Brain pericyte (primary cell): ENCODE data around the gene PCED1B.
"Not testable (repeated sequence)": the region's sequence is repeated elsewhere in the genome, so short reads cannot be mapped to it uniquely, and the experiment has no call there.

ENCODE experiments used
- DNase-seq: peaks from one replicate; pipeline ENCODE4 v3.0.0-alpha.2; 2012; ENCODE audit warnings: low read depth, low spot score

PCED1B gene

DNA sequence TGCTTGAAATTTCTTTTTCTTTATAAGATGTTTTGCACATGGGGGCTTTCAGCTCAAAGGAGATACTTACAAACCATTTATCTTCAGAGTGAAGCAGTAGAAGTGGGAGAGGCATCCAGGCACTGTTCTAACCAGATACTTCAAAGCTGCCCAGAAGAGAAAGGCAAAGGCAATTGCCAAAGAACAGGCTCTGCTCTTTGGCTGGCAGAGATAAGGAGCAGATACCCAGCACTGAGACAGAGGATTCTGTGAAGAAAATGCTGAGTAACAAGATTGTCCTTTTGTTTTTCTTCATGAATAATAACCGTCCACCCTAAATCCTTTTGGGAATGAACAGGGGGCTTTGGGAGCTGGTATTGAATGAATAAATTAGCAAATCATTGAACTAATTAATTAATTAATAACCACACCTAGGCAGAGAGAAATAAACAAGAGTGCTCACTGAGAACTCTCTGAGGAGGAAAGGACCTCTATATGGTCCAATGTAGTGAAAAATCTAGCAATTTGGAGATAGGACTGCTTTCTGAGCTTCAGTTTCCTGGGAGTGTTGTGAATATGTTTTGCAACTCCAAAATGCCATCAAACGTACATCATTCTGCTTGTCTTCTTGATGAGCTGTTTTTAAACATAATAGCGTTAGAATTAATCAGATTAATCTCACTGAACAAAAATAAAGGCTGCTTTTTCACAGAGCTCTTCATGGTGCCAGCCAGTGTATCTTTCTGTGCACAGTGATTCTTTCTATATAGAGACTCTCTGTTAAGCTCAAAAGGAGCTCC is 193.2 kb downstream of the PCED1B start:
- no peak for DNase-seq

DNA sequence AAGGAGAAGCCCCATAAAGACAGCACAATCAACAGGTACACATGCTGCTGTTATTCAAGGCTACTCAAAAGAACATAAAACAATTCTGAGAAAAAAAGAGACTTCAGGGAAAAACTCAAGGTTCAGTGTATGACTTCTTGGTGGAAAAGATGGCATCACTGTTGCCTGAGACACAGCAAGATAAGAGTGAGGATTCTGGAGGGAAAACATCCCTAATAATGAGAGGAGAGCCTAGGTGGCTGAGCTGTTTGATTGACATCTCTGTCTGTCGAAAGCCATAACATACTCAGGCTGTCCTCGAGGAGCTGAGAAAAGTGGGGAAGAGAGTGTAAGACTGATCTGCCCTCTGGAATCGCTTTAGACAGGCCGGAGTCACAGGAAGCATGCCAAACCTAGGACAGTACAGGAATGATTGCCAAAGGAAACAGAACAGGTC is 193.8 kb downstream of the PCED1B start:
- DNase-seq, result no peak

DNA sequence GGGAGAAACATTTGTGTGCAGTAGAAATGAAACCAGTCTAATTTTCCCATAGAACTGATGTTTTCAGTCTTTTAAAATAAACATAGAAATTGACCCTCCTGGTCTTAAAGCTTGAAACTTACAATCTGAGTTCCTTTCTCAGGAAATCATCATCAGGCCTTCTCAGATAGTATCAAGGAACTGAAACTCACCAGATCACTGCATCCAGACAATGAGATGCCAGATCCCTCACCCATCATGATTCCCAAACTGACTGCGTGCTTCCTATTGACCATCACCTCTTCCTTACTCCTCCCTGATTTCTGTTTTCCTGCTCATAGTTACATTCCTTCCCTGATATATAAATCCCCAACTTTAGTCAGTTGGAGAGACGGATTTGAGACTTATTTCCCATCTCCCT is 195.3 kb downstream of the PCED1B start:
- DNase-seq, result no peak

DNA sequence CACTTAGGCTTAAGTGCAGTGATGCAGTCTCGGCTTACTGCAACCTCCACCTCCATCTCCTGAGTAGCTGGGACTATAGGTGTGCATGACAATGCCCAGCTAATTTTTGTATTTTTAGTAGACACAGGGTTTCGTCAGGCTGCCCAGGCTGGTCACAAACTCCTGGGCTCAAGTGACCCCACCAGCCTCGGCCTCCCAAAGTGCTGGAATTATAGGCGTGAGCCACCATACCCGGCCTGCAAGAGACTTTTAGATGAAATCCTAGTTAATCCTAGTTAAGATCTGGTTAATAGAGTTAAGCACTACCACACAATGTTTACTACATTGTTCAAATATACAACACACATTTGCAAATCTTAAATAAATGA is 196.8 kb downstream of the PCED1B start:
- no peak for DNase-seq

DNA sequence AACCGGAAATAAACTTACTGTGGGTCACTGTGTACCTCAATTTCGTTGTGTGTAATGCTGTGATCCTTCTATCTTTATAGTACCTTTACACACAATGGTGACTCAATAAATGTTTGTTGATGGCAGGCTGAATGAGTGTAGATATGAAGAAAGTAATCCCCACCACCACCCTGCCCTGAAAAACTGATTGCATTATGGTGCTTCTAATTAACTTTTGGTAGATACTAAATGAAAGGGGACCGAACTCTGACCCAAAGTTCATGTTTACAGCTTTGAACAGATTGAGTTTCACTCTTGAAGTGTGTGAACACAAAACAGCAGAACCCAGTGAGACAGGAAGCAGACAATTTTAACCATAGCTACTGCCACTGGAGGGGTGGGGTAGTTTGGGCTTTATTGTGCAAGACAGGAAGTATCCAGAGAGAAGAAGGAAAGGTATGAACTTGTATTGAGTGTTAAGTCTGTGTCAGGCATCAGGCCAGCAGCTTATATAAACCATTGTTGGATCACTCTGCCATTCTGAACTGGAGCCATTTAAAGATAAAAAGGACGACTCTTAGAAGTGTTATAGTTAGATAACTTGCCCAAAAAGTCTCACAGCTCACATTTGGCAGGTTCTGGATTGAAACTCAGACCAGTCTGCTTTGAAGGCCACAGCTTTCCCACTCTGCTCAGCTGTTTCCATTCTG is 197.3 kb downstream of the PCED1B start:
- no peak for DNase-seq

DNA sequence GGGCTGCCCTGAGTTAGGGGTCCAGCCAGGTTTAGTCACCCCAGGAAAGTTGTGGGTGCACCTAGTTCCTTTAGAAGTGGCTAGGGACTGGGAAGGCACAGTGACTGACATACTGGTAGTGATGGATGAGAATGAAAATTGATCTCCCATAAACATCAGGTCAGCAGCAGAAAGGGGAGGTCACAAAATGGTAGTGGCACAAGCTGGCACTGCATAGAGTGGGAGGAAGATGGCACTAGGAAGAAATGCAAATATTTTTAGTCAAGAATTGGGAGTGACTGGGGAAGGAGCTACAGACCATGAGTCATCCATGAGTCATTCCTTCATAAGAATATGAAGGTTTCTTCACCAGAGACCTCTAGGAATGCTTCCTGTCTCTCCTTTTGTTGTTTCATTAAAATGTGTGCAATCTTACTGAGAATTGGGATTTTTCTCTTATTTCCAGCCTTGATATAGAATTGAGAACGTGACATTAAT is 198.6 kb downstream of the PCED1B start:
- DNase-seq, result no peak

DNA sequence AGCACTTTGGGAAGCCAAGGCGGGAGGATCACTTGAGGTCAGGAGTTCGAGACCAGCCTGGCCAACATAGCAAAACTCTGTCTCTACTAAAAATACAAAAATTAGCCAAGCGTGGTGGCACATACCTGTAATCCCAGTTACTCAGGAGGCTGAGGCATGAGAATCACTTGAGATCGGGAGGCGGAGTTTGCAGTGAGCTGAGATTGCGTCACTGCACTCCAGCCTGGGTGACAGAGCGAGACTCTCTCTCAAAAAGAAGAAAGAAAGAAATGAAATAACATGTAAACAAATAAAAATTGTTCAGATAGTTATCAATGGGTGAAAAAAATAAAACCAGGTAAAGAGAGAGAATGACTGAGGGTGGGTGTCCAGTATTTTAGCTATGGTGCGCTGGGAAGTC is 200.3 kb downstream of the PCED1B start:
- not testable (repeated sequence) for DNase-seq

DNA sequence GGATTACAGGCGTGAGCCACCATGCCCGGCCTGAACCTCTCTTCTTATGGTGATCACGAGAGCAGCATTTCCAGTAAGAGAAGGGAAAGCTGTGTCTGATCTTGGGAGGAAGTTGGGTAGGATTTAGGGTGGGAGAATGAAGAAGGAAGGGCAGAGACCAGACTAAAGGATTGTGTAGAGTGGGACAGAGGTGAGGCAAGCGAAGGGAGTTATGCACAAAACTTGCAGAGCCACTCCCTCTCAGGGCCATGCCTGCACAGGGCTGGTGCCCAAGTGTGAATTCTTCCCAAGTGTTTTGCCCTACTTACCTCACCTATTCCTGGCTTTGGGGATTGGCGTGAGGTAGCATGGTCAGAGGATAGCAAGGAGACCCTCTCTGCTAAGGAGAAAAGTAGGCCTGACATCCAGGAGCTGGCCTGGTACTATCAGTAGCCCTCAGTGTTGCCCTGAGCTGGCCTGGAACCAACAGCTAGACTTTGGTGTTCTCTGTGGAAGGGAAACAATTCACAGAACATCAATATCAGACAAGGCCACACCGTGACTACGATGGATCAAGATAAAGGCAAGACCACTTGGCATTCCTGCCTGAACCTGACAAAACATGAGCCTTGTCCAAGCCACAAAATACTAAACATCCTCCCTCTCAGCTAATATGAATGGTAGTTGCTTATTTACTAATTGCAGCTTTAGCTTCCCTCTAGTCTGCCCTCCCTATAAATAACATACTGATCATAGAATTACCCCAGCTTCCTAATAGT is 201.3 kb downstream of the PCED1B start:
- no peak for DNase-seq

DNA sequence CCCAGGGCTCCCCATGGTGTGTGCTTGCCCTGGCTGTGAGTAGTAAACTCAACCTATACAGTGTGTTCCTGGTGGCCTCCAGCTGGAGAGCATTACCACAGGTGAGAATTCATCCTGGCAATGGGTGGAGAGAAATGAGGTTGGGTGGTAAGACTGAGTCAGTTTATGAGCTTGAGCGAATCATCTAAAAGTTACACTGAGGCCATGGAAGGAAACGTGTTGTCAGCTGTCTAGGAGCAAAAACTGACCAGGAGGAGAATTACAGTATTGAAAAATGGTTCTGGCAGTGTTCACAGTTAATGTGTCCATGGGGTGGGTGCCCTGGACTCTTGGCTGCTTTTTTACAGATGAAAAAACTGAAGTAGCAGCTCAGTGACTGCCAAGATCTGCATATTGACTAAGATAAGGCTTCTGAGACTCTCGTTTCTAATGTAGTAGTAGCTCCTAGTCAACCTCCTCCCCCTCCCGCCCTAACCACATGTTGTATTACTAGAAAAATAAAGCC is 202.3 kb downstream of the PCED1B start:
- DNase-seq, result no peak

DNA sequence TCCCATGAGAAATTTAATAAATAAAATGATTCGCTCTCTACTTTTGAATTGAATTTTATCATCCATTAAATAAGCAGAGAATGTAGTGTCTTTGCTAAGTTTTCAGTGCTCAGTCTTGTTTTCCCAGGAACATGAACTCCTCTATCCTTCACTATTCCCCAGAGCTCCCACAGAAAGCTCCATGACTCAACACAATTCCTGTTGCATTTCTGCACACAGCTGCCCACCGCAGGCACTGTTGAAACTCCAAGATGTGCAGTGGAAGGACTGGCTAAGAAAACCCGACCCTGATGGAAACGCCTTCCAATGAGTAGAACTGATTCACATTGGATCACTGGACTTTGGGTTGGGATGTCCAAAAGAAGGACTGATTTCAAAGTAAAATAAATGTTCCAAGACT is 202.8 kb downstream of the PCED1B start:
- DNase-seq, result peak; percentile 58
